Effector memory CD4-positive, alpha-beta T cell (primary cell): Measurements from ENCODE around the gene ZAP70.

Source experiments
- DNase-seq, 3 donors: peaks; one replicate each; pipeline ENCODE4 v3.0.0-alpha.2; 2020
- H3K27ac ChIP-seq: 2 replicates; pipeline ENCODE4 v1.7.0; 2013; ENCODE audit warnings: mild to moderate bottlenecking, low read length, moderate library complexity; ENCODE audit not compliant: insufficient read depth, poor library complexity, severe bottlenecking
- H3K27me3 ChIP-seq: replicated peaks from 2 replicates; pipeline ENCODE4 v1.7.0; 2013; ENCODE audit warnings: mild to moderate bottlenecking, low read length; ENCODE audit not compliant: insufficient read depth, control insufficient read depth, poor library complexity, severe bottlenecking
- H3K36me3 ChIP-seq: 2 replicates; pipeline ENCODE4 v1.7.0; 2013; ENCODE audit warnings: mild to moderate bottlenecking, low read length, moderate library complexity; ENCODE audit not compliant: control insufficient read depth, insufficient read depth
- H3K4me1 ChIP-seq: 2 replicates; pipeline ENCODE4 v1.7.0; 2013; ENCODE audit warnings: low read length, mild to moderate bottlenecking; ENCODE audit not compliant: control insufficient read depth, insufficient read depth, poor library complexity, severe bottlenecking
- H3K4me3 ChIP-seq: 2 replicates; pipeline ENCODE4 v1.7.0; 2013; ENCODE audit warnings: low read length, low read depth, mild to moderate bottlenecking; ENCODE audit not compliant: insufficient read depth, poor library complexity, severe bottlenecking
- H3K9me3 ChIP-seq: 2 replicates; pipeline ENCODE4 v1.7.0; 2013; ENCODE audit warnings: mild to moderate bottlenecking, low read length, moderate library complexity; ENCODE audit not compliant: control insufficient read depth

Gene ZAP70

DNA sequence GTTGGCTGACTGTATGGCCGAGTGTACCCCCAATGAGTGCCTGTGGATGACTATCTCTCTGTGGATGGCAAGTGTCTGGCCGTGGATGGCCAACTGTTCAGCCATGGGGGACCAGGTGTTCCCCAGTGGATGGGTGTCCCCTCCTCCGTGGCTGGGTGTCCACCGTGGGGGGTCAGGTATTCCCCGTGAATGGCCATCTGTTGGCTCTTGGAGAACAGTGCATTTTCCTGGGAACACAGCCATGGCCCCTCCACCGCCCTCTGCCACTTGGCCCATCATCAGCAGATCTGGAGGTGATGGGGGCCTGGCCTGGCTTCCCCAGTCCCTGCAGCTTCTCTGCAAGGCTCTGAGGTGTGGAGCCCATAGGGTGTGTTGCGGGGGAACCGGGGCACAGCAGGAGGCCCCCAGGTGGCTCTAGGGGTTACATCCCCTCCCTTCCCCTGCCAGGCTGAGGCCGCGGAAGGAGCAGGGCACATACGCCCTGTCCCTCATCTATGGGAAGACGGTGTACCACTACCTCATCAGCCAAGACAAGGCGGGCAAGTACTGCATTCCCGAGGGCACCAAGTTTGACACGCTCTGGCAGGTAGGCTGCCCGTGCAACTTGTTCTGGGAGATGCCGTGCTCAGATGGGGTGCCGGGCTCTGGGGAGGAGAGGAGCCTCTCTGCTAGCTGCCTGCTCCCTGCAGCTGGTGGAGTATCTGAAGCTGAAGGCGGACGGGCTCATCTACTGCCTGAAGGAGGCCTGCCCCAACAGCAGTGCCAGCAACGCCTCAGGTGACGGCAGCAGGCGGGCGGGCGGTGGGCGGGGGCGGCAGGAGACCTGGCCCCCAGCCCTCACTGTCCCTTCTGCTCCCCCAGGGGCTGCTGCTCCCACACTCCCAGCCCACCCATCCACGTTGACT lies 19.3 kb downstream of the ZAP70 start:
- Histone ChIP-seq H3K27ac (no peak overlapping the region), H3K4me1 (peaks cover 1% of the 10 kb centered on the region), H3K9me3 (no peaks in the 10 kb centered on the region), H3K27me3 (no peaks in the 10 kb centered on the region), H3K36me3 (peaks cover 95% of the 10 kb centered on the region), H3K4me3 (no peak overlapping the region)
- DNase-seq, result no peak

DNA sequence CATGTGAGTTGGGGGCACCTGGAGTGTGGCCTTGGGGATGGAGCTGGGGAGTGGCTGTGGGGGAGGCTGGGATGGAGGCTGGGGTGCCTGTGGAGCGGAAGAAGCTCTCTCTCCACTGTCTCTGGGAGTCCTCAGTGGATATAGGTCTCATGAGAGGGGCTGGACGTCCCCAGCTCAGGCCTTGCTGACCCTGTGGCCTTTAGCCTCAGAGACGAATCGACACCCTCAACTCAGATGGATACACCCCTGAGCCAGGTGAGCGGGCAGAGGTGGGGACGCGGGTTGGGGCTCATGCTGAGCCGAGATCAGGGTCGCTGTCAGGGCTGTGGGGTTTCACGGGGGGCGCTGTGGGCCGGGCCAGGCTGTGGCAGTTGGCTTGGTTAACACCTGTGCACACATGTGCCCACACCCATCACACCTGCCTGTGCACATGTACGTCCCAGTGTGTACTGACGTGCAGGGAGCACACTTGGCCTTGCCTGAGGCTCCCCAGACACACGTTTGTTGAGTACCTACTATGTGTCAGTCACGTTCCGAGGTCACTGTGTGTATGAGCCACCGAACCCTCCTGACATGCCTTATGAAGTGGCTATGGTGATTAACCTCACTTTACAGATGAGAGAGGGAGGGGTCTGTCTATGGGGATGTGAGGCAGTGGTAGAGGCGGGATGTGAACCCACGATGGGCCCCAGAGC lies 20.1 kb downstream of the ZAP70 start:
- Histone ChIP-seq H3K4me3 (no peak overlapping the region), H3K27me3 (no peaks in the 10 kb centered on the region)

DNA sequence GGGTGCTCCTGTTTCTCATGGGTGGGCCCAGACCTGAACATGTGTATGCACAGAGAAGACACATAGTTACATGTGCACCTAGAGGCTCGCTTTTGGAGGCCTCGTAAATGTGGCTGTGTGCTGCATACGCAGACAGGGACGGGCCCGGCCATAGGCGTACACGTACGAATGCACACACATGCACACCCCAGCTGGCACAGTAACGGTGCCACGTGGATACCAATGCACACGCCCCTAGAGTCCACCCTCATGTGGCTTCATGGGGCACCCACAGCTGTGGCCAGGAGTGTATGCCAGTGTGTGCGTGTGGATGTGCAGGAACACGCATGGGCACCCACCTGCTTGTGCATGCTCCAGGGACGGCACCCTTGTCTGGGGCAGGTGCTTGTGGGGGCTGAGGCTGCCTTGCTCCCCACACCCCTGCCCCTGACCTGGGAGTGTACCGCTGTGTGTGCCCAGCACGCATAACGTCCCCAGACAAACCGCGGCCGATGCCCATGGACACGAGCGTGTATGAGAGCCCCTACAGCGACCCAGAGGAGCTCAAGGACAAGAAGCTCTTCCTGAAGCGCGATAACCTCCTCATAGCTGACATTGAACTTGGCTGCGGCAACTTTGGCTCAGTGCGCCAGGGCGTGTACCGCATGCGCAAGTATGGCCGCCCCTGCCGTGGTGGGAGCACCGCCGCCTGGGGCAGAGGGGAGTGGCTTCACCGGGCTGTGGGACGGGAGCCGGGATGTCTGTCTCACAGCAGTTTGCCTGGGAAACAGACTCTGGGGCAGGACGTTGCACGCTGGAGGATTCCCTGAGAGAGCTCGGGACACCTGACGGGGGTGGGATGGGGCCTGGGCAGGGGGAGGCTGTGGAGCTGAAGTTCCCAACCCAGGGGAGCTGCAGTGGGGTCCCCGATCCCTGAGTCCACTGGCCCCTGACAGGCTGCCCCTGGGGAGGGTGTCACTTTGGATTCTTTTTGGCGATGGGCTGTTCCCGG lies 21.0 kb downstream of the ZAP70 start:
- Histone ChIP-seq H3K4me1 (no peaks in the 10 kb centered on the region), H3K27ac (no peak overlapping the region), H3K27me3 (no peaks in the 10 kb centered on the region), H3K9me3 (no peaks in the 10 kb centered on the region), H3K36me3 (peaks cover 97% of the 10 kb centered on the region), H3K4me3 (no peak overlapping the region)
- no peak for DNase-seq

More for the DNA sequence above, 20.1 kb downstream of the ZAP70 start:
- Histone ChIP-seq H3K27ac (no peak overlapping the region), H3K36me3 (peaks cover 97% of the 10 kb centered on the region), H3K9me3 (no peaks in the 10 kb centered on the region), H3K4me1 (no peaks in the 10 kb centered on the region)
- no peak for DNase-seq

DNA sequence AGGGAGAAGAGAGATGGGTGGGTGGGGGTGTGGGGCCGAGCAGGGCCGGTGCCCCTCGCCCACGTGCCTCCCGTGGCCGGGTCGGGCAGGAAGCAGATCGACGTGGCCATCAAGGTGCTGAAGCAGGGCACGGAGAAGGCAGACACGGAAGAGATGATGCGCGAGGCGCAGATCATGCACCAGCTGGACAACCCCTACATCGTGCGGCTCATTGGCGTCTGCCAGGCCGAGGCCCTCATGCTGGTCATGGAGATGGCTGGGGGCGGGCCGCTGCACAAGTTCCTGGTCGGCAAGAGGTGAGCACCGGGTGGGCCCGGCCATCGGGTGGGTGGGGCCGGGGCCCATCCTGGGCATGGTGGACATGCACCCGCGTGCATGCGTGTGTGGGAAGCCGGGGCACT lies 21.8 kb downstream of the ZAP70 start:
- no peak overlapping the region for H3K4me3 ChIP-seq
- H3K4me1 ChIP-seq, result no peaks in the 10 kb centered on the region
- peaks cover 94% of the 10 kb centered on the region for H3K36me3 ChIP-seq
- no peaks in the 10 kb centered on the region for H3K9me3 ChIP-seq
- no peak overlapping the region for H3K27ac ChIP-seq
- no peak for DNase-seq
- no peaks in the 10 kb centered on the region for H3K27me3 ChIP-seq

DNA sequence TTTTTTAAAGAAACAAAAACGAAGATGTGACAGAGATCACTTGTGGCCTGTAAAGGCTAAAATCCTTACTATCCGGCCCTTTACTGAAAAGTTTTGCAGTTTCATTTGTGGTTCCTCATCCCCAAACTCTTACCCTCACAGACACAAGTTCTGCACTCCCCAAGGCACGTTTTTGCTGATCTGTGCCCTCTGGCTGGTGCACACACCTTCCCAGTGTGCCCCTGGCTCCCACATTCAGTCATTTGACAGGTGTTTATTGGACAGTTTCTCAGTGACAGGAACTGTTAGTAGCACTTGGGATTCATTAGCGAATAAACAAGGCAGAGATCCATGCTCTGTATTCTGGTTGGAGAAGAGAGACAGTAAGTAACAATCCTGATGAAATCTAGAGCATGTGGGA lies 22.8 kb downstream of the ZAP70 start:
- Histone ChIP-seq H3K27me3 (no peaks in the 10 kb centered on the region), H3K36me3 (peaks cover 86% of the 10 kb centered on the region), H3K9me3 (no peaks in the 10 kb centered on the region), H3K27ac (no peak overlapping the region), H3K4me3 (no peak overlapping the region), H3K4me1 (no peaks in the 10 kb centered on the region)
- DNase-seq, result no peak

DNA sequence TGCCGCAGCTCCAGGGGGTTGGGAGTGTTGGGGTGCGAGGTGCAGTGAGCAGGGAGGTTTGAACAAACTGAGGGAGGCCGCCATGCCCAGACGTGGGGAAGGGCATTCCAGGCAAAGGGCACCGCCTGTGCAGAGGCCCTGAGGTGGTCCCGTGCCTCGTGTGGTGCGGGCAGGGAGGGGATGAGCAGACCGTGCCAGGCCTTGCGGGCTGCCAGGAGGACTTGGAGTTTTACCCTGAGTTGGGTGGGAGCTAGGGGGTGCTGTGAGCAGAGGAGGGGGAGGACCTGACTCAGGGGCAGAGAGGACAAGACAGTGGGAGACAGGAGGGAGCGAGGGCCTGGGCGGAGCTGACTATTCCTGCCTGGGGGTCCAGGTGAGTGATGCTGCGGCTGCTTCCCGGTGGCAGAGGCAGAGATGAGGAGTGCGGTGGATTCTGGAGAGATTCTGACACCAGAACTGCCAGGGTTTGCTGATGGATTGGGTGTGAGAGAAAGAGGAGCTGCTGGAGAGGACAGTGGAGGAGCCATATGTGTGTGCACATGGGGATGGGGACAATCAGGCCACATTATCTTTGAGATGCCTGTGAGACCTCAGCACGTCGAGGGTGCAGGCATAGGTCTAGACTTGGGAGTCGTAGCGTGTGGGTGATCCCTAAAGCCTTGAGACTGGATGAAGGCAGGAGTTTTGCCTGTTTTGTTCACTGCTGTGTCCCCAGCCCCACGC lies 23.4 kb downstream of the ZAP70 start:
- DNase-seq, result no peak
- H3K36me3 ChIP-seq, result peaks cover 80% of the 10 kb centered on the region
- H3K4me3 ChIP-seq, result no peak overlapping the region
- H3K4me1 ChIP-seq, result peaks cover 6% of the 10 kb centered on the region
- H3K27ac ChIP-seq, result no peak overlapping the region
- no peaks in the 10 kb centered on the region for H3K27me3 ChIP-seq
- no peaks in the 10 kb centered on the region for H3K9me3 ChIP-seq

DNA sequence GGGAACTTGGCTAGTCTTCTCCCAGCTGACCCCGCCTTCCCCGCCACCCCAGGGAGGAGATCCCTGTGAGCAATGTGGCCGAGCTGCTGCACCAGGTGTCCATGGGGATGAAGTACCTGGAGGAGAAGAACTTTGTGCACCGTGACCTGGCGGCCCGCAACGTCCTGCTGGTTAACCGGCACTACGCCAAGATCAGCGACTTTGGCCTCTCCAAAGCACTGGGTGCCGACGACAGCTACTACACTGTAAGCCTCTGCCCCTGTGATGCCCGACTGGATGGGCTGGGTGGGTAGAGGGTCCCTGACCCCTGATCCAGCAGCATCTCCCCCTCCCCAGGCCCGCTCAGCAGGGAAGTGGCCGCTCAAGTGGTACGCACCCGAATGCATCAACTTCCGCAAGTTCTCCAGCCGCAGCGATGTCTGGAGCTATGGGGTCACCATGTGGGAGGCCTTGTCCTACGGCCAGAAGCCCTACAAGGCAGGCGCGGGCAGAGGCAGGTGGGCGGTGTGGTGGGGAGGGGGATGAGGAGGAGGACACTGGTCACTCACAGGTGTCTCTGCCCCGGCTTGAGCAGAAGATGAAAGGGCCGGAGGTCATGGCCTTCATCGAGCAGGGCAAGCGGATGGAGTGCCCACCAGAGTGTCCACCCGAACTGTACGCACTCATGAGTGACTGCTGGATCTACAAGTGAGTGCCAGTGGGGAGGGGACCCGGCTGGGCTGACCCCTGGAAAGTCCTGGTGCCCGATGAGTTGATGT lies 24.2 kb downstream of the ZAP70 start:
- Histone ChIP-seq H3K36me3 (peaks cover 72% of the 10 kb centered on the region), H3K9me3 (no peaks in the 10 kb centered on the region), H3K27me3 (no peaks in the 10 kb centered on the region), H3K4me3 (no peak overlapping the region), H3K27ac (no peak overlapping the region), H3K4me1 (peaks cover 14% of the 10 kb centered on the region)
- DNase-seq, result no peak

DNA sequence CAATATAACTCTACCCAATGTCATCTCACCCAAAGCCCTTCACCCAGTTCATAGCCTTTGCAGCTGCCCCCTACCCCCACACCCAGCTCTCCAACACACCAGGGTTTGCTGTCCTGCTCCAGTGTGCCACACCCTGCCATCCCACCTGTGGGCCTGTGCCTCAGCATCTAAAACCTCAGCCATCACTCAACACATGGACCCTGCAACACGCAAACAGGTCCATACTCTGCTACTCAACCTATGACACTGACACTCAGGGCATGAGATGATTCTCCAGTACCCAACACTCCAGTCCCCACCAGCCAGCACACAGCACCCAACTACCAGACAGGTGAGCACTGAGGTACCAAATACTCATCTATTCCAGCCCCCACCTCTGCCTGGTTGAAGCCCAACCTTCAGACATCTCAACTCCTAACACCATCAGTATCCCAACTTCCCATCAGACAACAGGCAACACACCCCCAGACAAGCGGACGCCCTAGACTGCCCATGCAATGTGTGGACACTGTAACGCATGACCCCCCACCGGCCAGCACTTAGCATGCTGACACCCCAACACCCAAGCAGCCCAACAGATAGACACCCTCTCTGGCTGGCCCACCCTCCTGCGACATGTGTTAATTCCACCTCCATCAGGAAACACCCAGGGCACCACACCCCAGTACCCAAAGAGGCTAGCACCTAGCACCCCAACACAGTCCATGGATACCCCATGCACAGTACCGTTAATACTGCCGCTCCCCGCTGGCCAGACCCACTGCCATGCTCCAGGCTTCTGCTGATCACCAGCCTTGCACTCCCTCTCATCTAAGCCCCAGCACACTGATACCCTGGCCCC lies 25.0 kb downstream of the ZAP70 start:
- H3K9me3 ChIP-seq, result no peaks in the 10 kb centered on the region
- H3K4me3 ChIP-seq, result no peak overlapping the region
- no peak for DNase-seq
- no peak overlapping the region for H3K27ac ChIP-seq
- H3K4me1 ChIP-seq, result peaks cover 19% of the 10 kb centered on the region
- no peaks in the 10 kb centered on the region for H3K27me3 ChIP-seq
- H3K36me3 ChIP-seq, result peaks cover 64% of the 10 kb centered on the region
